ENCODE data around the gene C1orf122.

- TF ChIP-seq, protein P1, sequence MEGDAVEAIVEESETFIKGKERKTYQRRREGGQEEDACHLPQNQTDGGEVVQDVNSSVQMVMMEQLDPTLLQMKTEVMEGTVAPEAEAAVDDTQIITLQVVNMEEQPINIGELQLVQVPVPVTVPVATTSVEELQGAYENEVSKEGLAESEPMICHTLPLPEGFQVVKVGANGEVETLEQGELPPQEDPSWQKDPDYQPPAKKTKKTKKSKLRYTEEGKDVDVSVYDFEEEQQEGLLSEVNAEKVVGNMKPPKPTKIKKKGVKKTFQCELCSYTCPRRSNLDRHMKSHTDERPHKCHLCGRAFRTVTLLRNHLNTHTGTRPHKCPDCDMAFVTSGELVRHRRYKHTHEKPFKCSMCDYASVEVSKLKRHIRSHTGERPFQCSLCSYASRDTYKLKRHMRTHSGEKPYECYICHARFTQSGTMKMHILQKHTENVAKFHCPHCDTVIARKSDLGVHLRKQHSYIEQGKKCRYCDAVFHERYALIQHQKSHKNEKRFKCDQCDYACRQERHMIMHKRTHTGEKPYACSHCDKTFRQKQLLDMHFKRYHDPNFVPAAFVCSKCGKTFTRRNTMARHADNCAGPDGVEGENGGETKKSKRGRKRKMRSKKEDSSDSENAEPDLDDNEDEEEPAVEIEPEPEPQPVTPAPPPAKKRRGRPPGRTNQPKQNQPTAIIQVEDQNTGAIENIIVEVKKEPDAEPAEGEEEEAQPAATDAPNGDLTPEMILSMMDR (IDR thresholded peaks at IDR 0.05; ENCODE audit: control extremely low read depth in 1 of 3, insufficient read depth in 1 of 3, low read depth in 1 of 3, low read length in 3 of 3): no peak
- no peak for TF ChIP-seq EP300 (IDR thresholded peaks at IDR 0.05; ENCODE audit: borderline replicate concordance in 1 of 2, low read depth in 2 of 2, low read length in 2 of 2)
- no peak for TF ChIP-seq CEBPB (IDR thresholded peaks at IDR 0.05; ENCODE audit: low read depth, low read length)
- TF ChIP-seq GABPA (IDR thresholded peaks at IDR 0.05; ENCODE audit: borderline replicate concordance, insufficient read depth, low read length): no peak
- TF ChIP-seq POLR2A (IDR thresholded peaks at IDR 0.05; ENCODE audit: control extremely low read depth in 1 of 2, low read depth in 2 of 2, low read length in 2 of 2): no peak
- TF ChIP-seq HDAC2 (IDR thresholded peaks at IDR 0.05; ENCODE audit: borderline replicate concordance in 1 of 2, low read depth in 2 of 2, low read length in 2 of 2): no peak
- no peak for TF ChIP-seq MAX (IDR thresholded peaks at IDR 0.05)
- no peak for TF ChIP-seq MAFK (IDR thresholded peaks at IDR 0.05; ENCODE audit: low read depth, low read length)
- TF ChIP-seq SP1 (IDR thresholded peaks at IDR 0.05; ENCODE audit: low read depth, low read length): no peak
- TF ChIP-seq SAP30 (IDR thresholded peaks at IDR 0.05; ENCODE audit: insufficient read depth, insufficient replicate concordance, low read length): no peak
- TF ChIP-seq ATF2 (IDR thresholded peaks at IDR 0.05; ENCODE audit: low read length): no peak
Observed at GRCh38 chr1:37828410-37829074, 21.0 kb downstream of the C1orf122 start.
